Heart right ventricle (tissue), 16 donors: ENCODE data around the gene CDCA5. TPM values are rescaled to one million over a fixed set of nuclear protein-coding genes. Genes with fewer than 3 reads are reported as not detected.

Experiments used
- ATAC-seq, 8 donors: fragments of 200-7000 bp; cut with Tn5 transposase; one replicate each; pipeline ENCODE4 v1.9.1; 2020; ENCODE audit warnings: mild to moderate bottlenecking in 8 of 8, moderate library complexity in 8 of 8, moderate number of reproducible peaks in 1 of 8
- DNase-seq, 2 donors: peaks; one replicate each; pipeline ENCODE4 v3.0.0-alpha.2; 2020
- H3K27ac ChIP-seq, 10 donors: fragments of 200-600 bp; sonication (generic) in 2 of 10; one replicate each; pipeline versions ENCODE4 v1.5.0 to v1.8.0; 2020 to 2022; ENCODE audit warnings: mild to moderate bottlenecking in 3 of 10
- H3K27me3 ChIP-seq, 7 donors: fragments of 200-600 bp; one replicate each; pipeline ENCODE4 v1.8.0; 2021 to 2022; ENCODE audit warnings: mild to moderate bottlenecking in 2 of 7
- H3K36me3 ChIP-seq, 9 donors: fragments of 200-600 bp; sonication (generic) in 1 of 9; one replicate each; pipeline versions ENCODE4 v1.5.0 to v1.8.0; 2020 to 2022; ENCODE audit warnings: mild to moderate bottlenecking in 2 of 9
- H3K4me1 ChIP-seq, 9 donors: fragments of 200-600 bp; sonication (generic) in 1 of 9; one replicate each; pipeline versions ENCODE4 v1.5.0 to v1.8.0; 2020 to 2022; ENCODE audit warnings: mild to moderate bottlenecking in 4 of 9
- H3K4me3 ChIP-seq, 10 donors: fragments of 200-600 bp; sonication (generic) in 2 of 10; one replicate each; pipeline versions ENCODE4 v1.5.0 to v1.8.0; 2020 to 2022; ENCODE audit warnings: mild to moderate bottlenecking in 7 of 10, moderate library complexity in 2 of 10
- H3K9me3 ChIP-seq, 11 donors: fragments of 200-600 bp in 10 of 11; sonication (generic) in 2 of 11; one replicate each; pipeline versions ENCODE4 v1.5.0 to v1.8.0; 2013 to 2022; ENCODE audit warnings: mild to moderate bottlenecking in 2 of 11, control low read depth in 1 of 11, moderate library complexity in 1 of 11
- CTCF ChIP-seq, 9 donors: fragments of 200-600 bp; sonication (generic) in 2 of 9; IDR thresholded peaks; one replicate each; pipeline versions ENCODE4 v1.5.0 to v1.8.0; 2021 to 2022; ENCODE audit warnings: antibody characterized with exemption in 9 of 9, mild to moderate bottlenecking in 5 of 9, moderate library complexity in 1 of 9
- WGBS, 2 donors: extraction: QIAGEN DNeasy Blood & Tissue Kit; methylation state at CpG; one replicate each; pipeline ENCODE4 v1.1.7; 2013; ENCODE audit warnings: inconsistent platforms in 1 of 2; 5-methylcytosine and 5-hydroxymethylcytosine counted together
- intact Hi-C, 10 donors: fragments of 100-400 bp; cut with DNase I; formaldehyde crosslinking; loops; one replicate each; pipeline versions ENCODE4 v1.11.1 to v1.14.2; 2022
- polyA plus RNA-seq, 2 donors: library from polyadenylated mRNA; stranded (reverse); fragments of 200-250 nt; gene quantifications; one replicate each; pipeline ENCODE4 v1.2.3, GENCODE V29; 2013
- total RNA-seq, 10 donors: library from RNA; stranded (reverse); fragmentation: NEBNext Ultra II Directional in 3 of 10; extraction: Animal tissue kit (Norgen Biotek cat#: 25700) in 3 of 10; gene quantifications; one replicate each; pipeline versions ENCODE4 v1.2.1 to v1.2.4, GENCODE V29; 2021 to 2023
- donor health status: Arrhythmogenic right ventricular cardiomyopathy.
- donor health status: ischemic (EF 13 %, LVEDD 7.1; RV severe dilation, severe dysfunction).
- donor health status: healthy with polysubstance abuse.
- donor health status: DM: no; HTN: yes; CAD: no.
- donor health status: DM: no; HTN: no; CAD: no.
- donor health status: ischemic (EF 25% LVEDD 6.9; RV normal size, moderate dysfunction).
- donor health status: ischemic (EF 25% LVEDD 5.7; RV mildly dilated, moderate dysfunction).
- donor health status: healthy.
- donor health status: DM: yes; HTN: yes; CAD: no.
- donor health status: Ischemic cardiomyopathy.
- donor health status: ischemic (EF 35%, LVEDD 5.7; RV mildly dilated, moderate dysfunction).
- donor health status: nonischemic (EF 11% LVEDD 7.7; RV severe dilation, severe dysfunction).
- donor health status: DM: yes; HTN: yes; CAD: no.
- donor health status: PGD.
- donor health status: ischemic (EF 29% LVEDD 5.4; RV normal size, mild dysfunction).
- donor health status: nonischemic (EF 23%, LVEDD 6.1; RV moderate dilation, normal function).

Gene CDCA5
- total and polyA plus RNA-seq, 12 donors: 0.45 to 5.3 (median 0.90) TPM

GRCh38 chr11:65128182-65129145 lies 44.6 kb upstream of the CDCA5 start:
- no peak overlapping the region for H3K27ac ChIP-seq
- H3K36me3 ChIP-seq: peaks cover 7 to 94% (median 73%) of the 10 kb centered on the region in 9 donors
- H3K4me1 ChIP-seq: peaks cover 6 to 20% (median 13%) of the 10 kb centered on the region in 9 donors
- WGBS, 2 donors: 84% methylated on average over 15 of the region's 15 CpGs
- intact Hi-C loops: no loop called here
- H3K27me3 ChIP-seq: no peaks in the 10 kb centered on the region
- DNase-seq: no peak
- no peak for TF ChIP-seq CTCF (IDR thresholded peaks at IDR 0.05)
- no peak overlapping the region for H3K4me3 ChIP-seq
- H3K9me3 ChIP-seq: no peaks in the 10 kb centered on the region
- no peak for ATAC-seq

GRCh38 chr11:65127473-65128181 lies 43.8 kb upstream of the CDCA5 start:
- DNase-seq: no peak
- ATAC-seq: no peak
- Histone ChIP-seq H3K36me3 (peaks cover 7 to 89% (median 73%) of the 10 kb centered on the region in 9 donors), H3K27me3 (no peaks in the 10 kb centered on the region), H3K9me3 (no peaks in the 10 kb centered on the region), H3K4me1 (peaks cover 3 to 20% (median 12%) of the 10 kb centered on the region in 9 donors), H3K27ac (no peak overlapping the region), H3K4me3 (no peak overlapping the region)
- TF ChIP-seq CTCF (IDR thresholded peaks at IDR 0.05): no peak
- WGBS, 2 donors: 80 to 84% methylated on average over 12 of the region's 12 CpGs
- intact Hi-C loops: no loop called here

- Histone ChIP-seq H3K4me3 (no peak overlapping the region), H3K27ac (no peak overlapping the region), H3K9me3 (no peaks in the 10 kb centered on the region), H3K36me3 (peaks cover 7 to 80% (median 69%) of the 10 kb centered on the region in 9 donors), H3K27me3 (no peaks in the 10 kb centered on the region), H3K4me1 (peaks cover 0 to 17% (median 11%) of the 10 kb centered on the region in 9 donors)
- ATAC-seq (no peak), DNase-seq (no peak)
- TF ChIP-seq CTCF (IDR thresholded peaks at IDR 0.05): no peak
- intact Hi-C loops: no loop called here
- WGBS, 2 donors: 77 to 80% methylated on average over 6 of the region's 6 CpGs
Measured at GRCh38 chr11:65126624-65127274, 42.9 kb upstream of the CDCA5 start.
